8988T (cell line): ENCODE data around the gene NPC1L1.
A peak's percentile ranks its signal among the peaks of the same experiment; 100 is the strongest.
"Not testable (repeated sequence)": the region's sequence is repeated elsewhere in the genome, so short reads cannot be mapped to it uniquely, and the experiment has no call there.

Experiments used
- DNase-seq: peaks from one replicate; pipeline ENCODE4 v3.0.0; 2011

Gene NPC1L1

GRCh38 chr7:44506592-44507288 lies 34.4 kb downstream of the NPC1L1 start:
- not testable (repeated sequence) for DNase-seq

- DNase-seq, result no peak
Observed at GRCh38 chr7:44505595-44505994, 35.5 kb downstream of the NPC1L1 start.

- DNase-seq, result no peak
Observed at GRCh38 chr7:44498230-44498954, 42.7 kb downstream of the NPC1L1 start.

- no peak for DNase-seq
Observed at GRCh38 chr7:44497155-44498027, 43.7 kb downstream of the NPC1L1 start.

GRCh38 chr7:44496385-44496784 lies 44.7 kb downstream of the NPC1L1 start:
- no peak for DNase-seq

- no peak for DNase-seq
Observed at GRCh38 chr7:44494960-44495359, 46.2 kb downstream of the NPC1L1 start.

- no peak for DNase-seq
Observed at GRCh38 chr7:44491229-44491628, 49.9 kb downstream of the NPC1L1 start.

- peak; percentile 66 for DNase-seq
Observed at GRCh38 chr7:44490351-44491200, 50.6 kb downstream of the NPC1L1 start, which contains the start of gene NUDCD3. Gene NUDCD3 (minus strand): TSS chr7:44490658. CDS start chr7:44490600, 58 bp downstream.

GRCh38 chr7:44489955-44490350 lies 51.2 kb downstream of the NPC1L1 start:
- no peak for DNase-seq

GRCh38 chr7:44488955-44489354 lies 52.2 kb downstream of the NPC1L1 start:
- no peak for DNase-seq

GRCh38 chr7:44486693-44487092 lies 54.4 kb downstream of the NPC1L1 start:
- no peak for DNase-seq

GRCh38 chr7:44486001-44486400 lies 55.1 kb downstream of the NPC1L1 start:
- no peak for DNase-seq

GRCh38 chr7:44484482-44485313 lies 56.4 kb downstream of the NPC1L1 start:
- DNase-seq, result no peak

GRCh38 chr7:44482502-44483485 lies 58.3 kb downstream of the NPC1L1 start:
- DNase-seq, result no peak

- DNase-seq, result no peak
Observed at GRCh38 chr7:44477938-44478337, 63.2 kb downstream of the NPC1L1 start.

- DNase-seq, result no peak
Observed at GRCh38 chr7:44477063-44477830, 63.9 kb downstream of the NPC1L1 start.

- DNase-seq, result no peak
Observed at GRCh38 chr7:44476313-44476712, 64.8 kb downstream of the NPC1L1 start.

- no peak for DNase-seq
Observed at GRCh38 chr7:44473295-44473694, 67.8 kb downstream of the NPC1L1 start.

- DNase-seq, result no peak
Observed at GRCh38 chr7:44472843-44473242, 68.3 kb downstream of the NPC1L1 start.
